ENCODE measurements around the gene DGUOK.

DNA sequence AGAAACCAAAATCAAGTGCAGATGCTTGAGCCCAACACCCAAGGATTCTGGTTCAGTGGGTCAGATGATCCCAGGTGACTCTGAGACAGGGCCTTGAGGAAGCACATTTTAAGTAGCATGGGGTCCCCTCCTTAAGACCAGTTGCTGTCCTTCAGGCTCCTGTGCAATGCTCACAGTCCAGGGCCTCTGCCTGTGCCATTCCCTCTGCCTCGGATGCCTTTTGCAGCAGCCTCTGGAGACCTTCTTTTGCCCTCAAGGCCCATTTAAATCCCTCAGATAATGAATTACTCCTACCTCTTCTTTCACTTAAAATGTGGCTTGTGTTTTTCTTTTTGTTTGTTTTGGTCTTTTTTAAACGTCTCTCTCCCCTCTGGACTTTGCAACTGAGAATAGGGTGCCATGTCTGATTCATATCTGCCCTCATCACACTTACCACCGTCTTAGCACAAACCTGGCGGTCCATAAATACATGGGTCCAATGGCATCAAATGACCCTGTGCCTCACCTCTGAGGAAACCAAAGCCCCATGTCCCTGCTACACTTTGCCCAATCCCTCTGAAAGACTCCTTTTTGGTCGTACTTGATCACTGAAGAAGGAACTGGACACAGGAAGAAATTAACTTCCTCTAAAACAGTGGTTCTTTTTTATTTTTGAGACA is 19.7 kb upstream of the DGUOK start:
- TF ChIP-seq, protein P1, sequence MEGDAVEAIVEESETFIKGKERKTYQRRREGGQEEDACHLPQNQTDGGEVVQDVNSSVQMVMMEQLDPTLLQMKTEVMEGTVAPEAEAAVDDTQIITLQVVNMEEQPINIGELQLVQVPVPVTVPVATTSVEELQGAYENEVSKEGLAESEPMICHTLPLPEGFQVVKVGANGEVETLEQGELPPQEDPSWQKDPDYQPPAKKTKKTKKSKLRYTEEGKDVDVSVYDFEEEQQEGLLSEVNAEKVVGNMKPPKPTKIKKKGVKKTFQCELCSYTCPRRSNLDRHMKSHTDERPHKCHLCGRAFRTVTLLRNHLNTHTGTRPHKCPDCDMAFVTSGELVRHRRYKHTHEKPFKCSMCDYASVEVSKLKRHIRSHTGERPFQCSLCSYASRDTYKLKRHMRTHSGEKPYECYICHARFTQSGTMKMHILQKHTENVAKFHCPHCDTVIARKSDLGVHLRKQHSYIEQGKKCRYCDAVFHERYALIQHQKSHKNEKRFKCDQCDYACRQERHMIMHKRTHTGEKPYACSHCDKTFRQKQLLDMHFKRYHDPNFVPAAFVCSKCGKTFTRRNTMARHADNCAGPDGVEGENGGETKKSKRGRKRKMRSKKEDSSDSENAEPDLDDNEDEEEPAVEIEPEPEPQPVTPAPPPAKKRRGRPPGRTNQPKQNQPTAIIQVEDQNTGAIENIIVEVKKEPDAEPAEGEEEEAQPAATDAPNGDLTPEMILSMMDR (conservative IDR thresholded peaks at IDR 0.05) = no peak
- no peak for TF ChIP-seq EZH2 (IDR thresholded peaks at IDR 0.05; ENCODE audit: low read depth)

Measured in PC-9 (cell line).